Measurements from ENCODE around the gene WASF3. TPM values are rescaled to one million over a fixed set of nuclear protein-coding genes. Genes with fewer than 3 reads are reported as not detected.

WASF3 gene
- total and polyA plus RNA-seq, 2 of the 13 experiments (the other 11 are each of a cell fraction or from before 2014, with no cell fraction given): 10.4 to 17.2 TPM

- H3K9ac ChIP-seq (ENCODE audit: insufficient read depth, low read depth, low read length): no peak overlapping the region
- DNase-seq (ENCODE audit: low spot score) (no peak), ATAC-seq (no peak), FAIRE-seq (no peak)
- CTCF ChIA-PET (ENCODE audit: low intra/inter-chr PET ratio, low total read pairs): no interaction called here
- no peak overlapping the region for H3K4me3 ChIP-seq (replicated peaks in 1 of 3; ENCODE audit: insufficient read depth in 1 of 3, low read depth in 2 of 3, low read length in 3 of 3)
- WGBS (ENCODE audit: low lambda C conversion rate): 80% methylated on average over 7 of the region's 9 CpGs
- H3K27ac ChIP-seq (ENCODE audit: extremely low read length, insufficient read depth, low read length): no peak overlapping the region
- no peaks in the 10 kb centered on the region for H3K9me3 ChIP-seq (ENCODE audit: low read length)
- no peak for TF ChIP-seq PAF1 (CRISPR knock-in tag; IDR thresholded peaks at IDR 0.05)
- TF ChIP-seq E2F1 (CRISPR knock-in tag; IDR thresholded peaks at IDR 0.05): no peak
- TF ChIP-seq ZNF30 (CRISPR knock-in tag; IDR thresholded peaks at IDR 0.05): no peak
- TF ChIP-seq GMEB2 (CRISPR knock-in tag; IDR thresholded peaks at IDR 0.05; ENCODE audit: low read depth): no peak
- no peak for TF ChIP-seq RERE (CRISPR knock-in tag; IDR thresholded peaks at IDR 0.05; ENCODE audit: low read depth)
- H3K4me1 ChIP-seq (ENCODE audit: insufficient read depth, low read length): no peaks in the 10 kb centered on the region
- H4K20me1 ChIP-seq (ENCODE audit: insufficient read depth, low read length): no peaks in the 10 kb centered on the region
- H3K27me3 ChIP-seq (ENCODE audit: control insufficient read depth in 1 of 2, insufficient read depth in 2 of 2, low read length in 2 of 2): peaks cover 0 to 6% of the 10 kb centered on the region in 2 experiments; a peak in 2 of 5 replicates
- peaks cover 4 to 15% of the 10 kb centered on the region in 2 experiments; a peak in 4 of 5 replicates for H3K36me3 ChIP-seq (replicated peaks in 1 of 2; ENCODE audit: control insufficient read depth in 1 of 2, insufficient read depth in 2 of 2, low read length in 2 of 2)
- BruUV-seq (replicated peaks): no TSS peak
- no peak overlapping the region for H3K4me2 ChIP-seq (ENCODE audit: low read depth, low read length)
- POLR2A ChIA-PET: no interaction called here
- in situ Hi-C loops (cut with HindIII; ENCODE audit: extremely low pct_ligation_motif_present, low pct_unique_long_range_greater_than_20kb) (no loop called here), intact Hi-C loops (cut with micrococcal nuclease; ENCODE audit: unreplicated experiment) (no loop called here)
- H2AFZ ChIP-seq (ENCODE audit: low read length): no peak overlapping the region
- H3K79me2 ChIP-seq (ENCODE audit: insufficient read depth, low read length): no peaks in the 10 kb centered on the region
These were observed 122.6 kb downstream of the WASF3 start for GRCh38 chr13:26680123-26680450.

Data from HepG2 (cell line).